PC-9 (cell line): ENCODE measurements around the gene CLBA1.

Experiments
- CTCF ChIP-seq: fragments of 200-600 bp; sonication (generic); conservative IDR thresholded peaks from 2 replicates; pipeline ENCODE4 v1.6.1; 2017; ENCODE audit warnings: mixed run types, antibody characterized with exemption, mild to moderate bottlenecking, moderate library complexity
- EZH2 ChIP-seq: fragments of 200-600 bp; sonication (generic); IDR thresholded peaks from 2 replicates; pipeline ENCODE4 v1.8.0; 2017; ENCODE audit warnings: antibody characterized with exemption, low read depth

GRCh38 chr14:105015905-105016304 lies 30.3 kb downstream of the CLBA1 start:
- TF ChIP-seq CTCF = no peak
- no peak for TF ChIP-seq EZH2
